Measurements from ENCODE around the gene SELENOI. TPM values are rescaled to one million over a fixed set of nuclear protein-coding genes. Genes with fewer than 3 reads are reported as not detected.
"Not testable (repeated sequence)": the region's sequence is repeated elsewhere in the genome, so short reads cannot be mapped to it uniquely, and the experiment has no call there.

The SELENOI gene
- total RNA-seq, 4 donors from 2014 or later = 6.4 to 11.2 (median 9.3) TPM

- H3K27me3 ChIP-seq = no peaks in the 10 kb centered on the region
- no peak for TF ChIP-seq POLR2AphosphoS5 (IDR thresholded peaks at IDR 0.05)
- no peak for TF ChIP-seq CTCF (IDR thresholded peaks at IDR 0.05)
- no peak for TF ChIP-seq EP300 (IDR thresholded peaks at IDR 0.05)
- TF ChIP-seq POLR2A (IDR thresholded peaks at IDR 0.05; ENCODE audit: low read depth) = no peak
- no peak overlapping the region for H3K4me3 ChIP-seq
- H3K9me3 ChIP-seq = no peaks in the 10 kb centered on the region
- no peak for DNase-seq (ENCODE audit: extremely low spot score)
- H3K36me3 ChIP-seq = peaks cover 0 to 10% (median 0%) of the 10 kb centered on the region in 4 donors
- peaks cover 0 to 8% (median 3%) of the 10 kb centered on the region in 4 donors for H3K4me1 ChIP-seq
- no peak overlapping the region for H3K27ac ChIP-seq (replicated peaks in 1 of 4)
- 91% methylated on average over 4 of the region's 4 CpGs for WGBS
- intact Hi-C loops (cut with DNase I) = no loop called here
Observed at GRCh38 chr2:26359886-26360473, 14.0 kb downstream of the SELENOI start.

GRCh38 chr2:26363323-26363722, 17.4 kb downstream of the SELENOI start:
- intact Hi-C loops (cut with DNase I) = no loop called here
- Histone ChIP-seq H3K27me3 (no peaks in the 10 kb centered on the region), H3K4me1 (no peaks in the 10 kb centered on the region), H3K27ac (replicated peaks in 1 of 4) (no peak overlapping the region), H3K9me3 (no peaks in the 10 kb centered on the region), H3K4me3 (no peak overlapping the region), H3K36me3 (peaks cover 3 to 29% (median 14%) of the 10 kb centered on the region in 4 donors)
- no peak for TF ChIP-seq POLR2A (IDR thresholded peaks at IDR 0.05; ENCODE audit: low read depth)
- no peak for TF ChIP-seq EP300 (IDR thresholded peaks at IDR 0.05)
- TF ChIP-seq CTCF (IDR thresholded peaks at IDR 0.05) = no peak
- no peak for TF ChIP-seq POLR2AphosphoS5 (IDR thresholded peaks at IDR 0.05)
- 90% methylated on average over 4 of the region's 4 CpGs for WGBS
- DNase-seq (ENCODE audit: extremely low spot score) = no peak

GRCh38 chr2:26363958-26364357, 18.0 kb downstream of the SELENOI start:
- H3K4me1 ChIP-seq = no peaks in the 10 kb centered on the region
- no peaks in the 10 kb centered on the region for H3K27me3 ChIP-seq
- no peak overlapping the region for H3K27ac ChIP-seq (replicated peaks in 1 of 4)
- H3K36me3 ChIP-seq = peaks cover 3 to 30% (median 13%) of the 10 kb centered on the region in 4 donors
- no peak for TF ChIP-seq CTCF (IDR thresholded peaks at IDR 0.05)
- TF ChIP-seq EP300 (IDR thresholded peaks at IDR 0.05) = no peak
- 98% methylated on average over 3 of the region's 3 CpGs for WGBS
- DNase-seq (ENCODE audit: extremely low spot score) = no peak
- intact Hi-C loops (cut with DNase I) = no loop called here
- no peak overlapping the region for H3K4me3 ChIP-seq
- no peaks in the 10 kb centered on the region for H3K9me3 ChIP-seq

GRCh38 chr2:26364669-26365068, 18.7 kb downstream of the SELENOI start:
- Histone ChIP-seq H3K27me3 (no peaks in the 10 kb centered on the region), H3K27ac (replicated peaks in 1 of 4) (no peak overlapping the region), H3K36me3 (peaks cover 3 to 35% (median 13%) of the 10 kb centered on the region in 4 donors), H3K9me3 (no peaks in the 10 kb centered on the region), H3K4me1 (no peaks in the 10 kb centered on the region), H3K4me3 (no peak overlapping the region)
- WGBS = 96% methylated on average over 4 of the region's 4 CpGs
- DNase-seq (ENCODE audit: extremely low spot score) = no peak
- intact Hi-C loops (cut with DNase I) = no loop called here
- TF ChIP-seq CTCF (IDR thresholded peaks at IDR 0.05) (no peak), EP300 (IDR thresholded peaks at IDR 0.05) (no peak), POLR2A (IDR thresholded peaks at IDR 0.05; ENCODE audit: low read depth) (no peak), POLR2AphosphoS5 (IDR thresholded peaks at IDR 0.05) (no peak)

GRCh38 chr2:26366957-26367356, 21.0 kb downstream of the SELENOI start:
- H3K36me3 ChIP-seq = peaks cover 4 to 39% (median 12%) of the 10 kb centered on the region in 4 donors

GRCh38 chr2:26369664-26370063, 23.7 kb downstream of the SELENOI start:
- H3K27me3 ChIP-seq; DNase-seq (ENCODE audit: extremely low spot score); H3K4me3 ChIP-seq; intact Hi-C loops (cut with DNase I); H3K27ac ChIP-seq (replicated peaks in 1 of 4); H3K4me1 ChIP-seq; H3K9me3 ChIP-seq: not testable (repeated sequence)
- WGBS = 81% methylated on average over 2 of the region's 2 CpGs
- H3K36me3 ChIP-seq = peaks cover 15 to 64% (median 34%) of the 10 kb centered on the region in 4 donors

More at GRCh38 chr2:26366957-26367356, 21.0 kb downstream of the SELENOI start:
- H3K4me3 ChIP-seq = no peak overlapping the region
- H3K9me3 ChIP-seq = no peaks in the 10 kb centered on the region
- no peak for DNase-seq (ENCODE audit: extremely low spot score)
- no peak for TF ChIP-seq CTCF (IDR thresholded peaks at IDR 0.05)
- TF ChIP-seq EP300 (IDR thresholded peaks at IDR 0.05) = no peak
- no peak for TF ChIP-seq POLR2A (IDR thresholded peaks at IDR 0.05; ENCODE audit: low read depth)
- no peak for TF ChIP-seq POLR2AphosphoS5 (IDR thresholded peaks at IDR 0.05)
- 94% methylated on average over 5 of the region's 5 CpGs for WGBS
- no peak overlapping the region for H3K27ac ChIP-seq (replicated peaks in 1 of 4)
- no peaks in the 10 kb centered on the region for H3K4me1 ChIP-seq
- H3K27me3 ChIP-seq = no peaks in the 10 kb centered on the region
- intact Hi-C loops (cut with DNase I) = no loop called here

- H3K4me1 ChIP-seq; H3K27me3 ChIP-seq; DNase-seq (ENCODE audit: extremely low spot score); H3K9me3 ChIP-seq; H3K27ac ChIP-seq (replicated peaks in 1 of 4); H3K4me3 ChIP-seq; intact Hi-C loops (cut with DNase I): not testable (repeated sequence)
- WGBS = no CpG with 5 or more reads among the region's 31 CpGs
- H3K36me3 ChIP-seq = peaks cover 22 to 70% (median 41%) of the 10 kb centered on the region in 4 donors
Observed at GRCh38 chr2:26370909-26371308, 25.0 kb downstream of the SELENOI start.

All from esophagus muscularis mucosa (tissue), 4 donors.